ENCODE results near the gene ZDHHC22. TPM values are rescaled to one million over a fixed set of nuclear protein-coding genes. Genes with fewer than 3 reads are reported as not detected.

The ZDHHC22 gene
- total and polyA plus RNA-seq, 2 experiments from 2014 or later: 0.12 TPM; not detected in 1

DNA sequence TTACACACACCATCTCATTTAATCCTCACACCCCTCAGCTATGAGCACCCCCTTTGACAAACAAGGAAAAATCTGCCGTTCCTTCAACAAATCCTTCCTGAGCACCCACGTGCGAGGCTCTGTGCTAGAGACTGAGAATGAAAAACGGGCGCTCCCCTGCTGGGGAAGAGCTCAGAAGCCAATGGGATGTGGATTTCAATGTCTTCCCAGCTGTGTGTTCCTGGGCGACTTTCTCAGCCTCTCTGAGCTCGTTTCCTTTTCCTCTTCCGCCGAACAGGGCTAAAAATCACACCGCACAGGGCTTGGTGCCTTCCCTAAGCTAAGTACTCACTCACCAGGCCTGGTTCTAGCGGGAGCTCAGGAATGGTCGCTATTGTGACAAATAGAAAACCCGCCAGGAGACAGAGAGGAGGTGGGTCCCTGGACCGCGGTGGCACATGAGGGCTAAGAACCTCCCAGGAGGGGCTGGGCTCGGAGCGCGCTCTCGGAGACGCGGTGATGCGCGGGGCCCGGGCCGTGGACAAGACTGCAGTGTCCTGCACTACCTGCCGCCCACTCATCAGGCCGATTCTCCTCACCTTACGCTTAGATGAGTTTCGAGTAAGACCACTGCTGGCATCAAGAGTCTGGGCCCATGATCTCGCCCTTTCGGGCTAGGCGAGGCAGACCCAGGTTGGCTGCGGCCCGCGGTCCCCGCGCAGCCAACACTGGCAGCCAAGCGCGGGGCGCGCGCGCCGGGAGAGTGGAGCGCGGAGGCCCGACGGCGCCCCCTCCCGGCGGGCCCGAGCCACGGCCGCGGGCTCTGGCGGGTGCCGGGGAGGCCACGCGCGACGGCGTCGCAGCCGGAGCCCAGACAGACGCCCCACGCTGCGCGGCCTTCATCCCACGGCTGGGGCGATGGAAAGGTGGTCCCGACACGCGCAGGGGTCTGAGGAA, 17.0 kb downstream of the ZDHHC22 start:
- peak; percentile 16 for TF ChIP-seq CTCF (IDR thresholded peaks at IDR 0.05; ENCODE audit: low read depth, low read length)

DNA sequence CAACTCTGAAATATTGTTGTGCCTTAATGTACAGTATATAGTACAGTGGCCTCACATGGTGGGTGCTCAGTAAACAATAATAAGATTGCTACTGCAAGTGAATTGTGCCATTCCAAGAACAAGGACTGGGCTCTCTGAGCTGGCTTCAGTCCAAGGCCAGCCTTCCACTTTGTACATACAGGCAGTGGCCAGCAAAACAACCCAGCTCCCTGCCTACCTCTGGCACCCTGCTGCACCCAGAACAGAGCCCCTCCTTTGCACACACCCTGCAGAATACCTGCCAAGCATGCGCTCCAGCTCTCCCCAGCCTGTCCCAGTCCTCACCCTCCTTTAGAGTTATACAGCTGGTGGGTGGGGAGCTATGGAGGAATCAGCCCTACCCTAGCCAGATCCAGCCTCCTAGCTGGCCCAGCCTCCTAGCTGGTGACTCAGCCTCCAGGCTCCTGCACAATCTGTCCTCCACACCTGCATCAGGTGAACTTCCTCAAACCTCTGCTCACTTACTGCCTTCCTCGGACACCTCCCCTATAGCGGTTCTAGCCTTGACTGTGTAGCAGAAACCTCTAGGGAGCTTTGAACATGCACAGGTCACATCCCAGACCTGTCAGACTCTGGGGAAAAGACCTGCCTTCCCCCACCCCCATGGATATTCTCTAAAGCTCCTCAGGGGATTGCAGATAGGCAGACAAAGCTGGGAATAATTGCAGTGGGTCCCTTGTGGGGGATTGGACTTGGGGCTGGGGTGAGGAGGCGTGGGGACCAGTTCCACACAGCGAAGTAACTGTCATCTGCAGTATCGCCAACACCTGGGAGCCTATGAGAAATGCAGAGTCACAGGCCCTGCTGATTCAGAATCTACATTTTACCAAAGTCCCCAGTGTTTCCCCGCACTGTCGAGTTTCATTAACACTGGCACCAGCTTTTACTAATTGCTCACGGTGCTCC, 17.9 kb downstream of the ZDHHC22 start:
- Histone ChIP-seq H3K4me1 (ENCODE audit: low read depth) (peaks cover 10% of the 10 kb centered on the region), H3K27me3 (peaks cover 61% of the 10 kb centered on the region), H3K9me3 (ENCODE audit: low read depth) (no peaks in the 10 kb centered on the region), H3K4me3 (no peak overlapping the region), H3K36me3 (no peaks in the 10 kb centered on the region), H3K27ac (no peak overlapping the region)
- DNase-seq (ENCODE audit: low read depth in 1 of 2, low spot score in 1 of 2): no peak
- TF ChIP-seq CTCF (IDR thresholded peaks at IDR 0.05; ENCODE audit: low read depth, low read length): no peak

More for the DNA sequence above, 17.0 kb downstream of the ZDHHC22 start:
- H3K36me3 ChIP-seq: no peaks in the 10 kb centered on the region
- no peak overlapping the region for H3K27ac ChIP-seq
- H3K27me3 ChIP-seq: peaks cover 62% of the 10 kb centered on the region
- H3K4me3 ChIP-seq: peak overlapping the region; percentile 36
- peaks cover 10% of the 10 kb centered on the region for H3K4me1 ChIP-seq (ENCODE audit: low read depth)
- no peaks in the 10 kb centered on the region for H3K9me3 ChIP-seq (ENCODE audit: low read depth)
- peak; percentile 49 to 67 for DNase-seq (ENCODE audit: low read depth in 1 of 2, low spot score in 1 of 2)

- Histone ChIP-seq H3K27me3 (peaks cover 51% of the 10 kb centered on the region), H3K9me3 (ENCODE audit: low read depth) (no peaks in the 10 kb centered on the region), H3K4me3 (no peak overlapping the region), H3K4me1 (ENCODE audit: low read depth) (peaks cover 10% of the 10 kb centered on the region), H3K27ac (no peak overlapping the region), H3K36me3 (no peaks in the 10 kb centered on the region)
- TF ChIP-seq CTCF (IDR thresholded peaks at IDR 0.05; ENCODE audit: low read depth, low read length): no peak
- no peak for DNase-seq (ENCODE audit: low read depth in 1 of 2, low spot score in 1 of 2)
Measured at GRCh38 chr14:77122526-77123125, 19.0 kb downstream of the ZDHHC22 start.

- TF ChIP-seq CTCF (IDR thresholded peaks at IDR 0.05; ENCODE audit: low read depth, low read length): no peak
- no peaks in the 10 kb centered on the region for H3K36me3 ChIP-seq
- no peaks in the 10 kb centered on the region for H3K9me3 ChIP-seq (ENCODE audit: low read depth)
- H3K27me3 ChIP-seq: peaks cover 40% of the 10 kb centered on the region
- H3K4me1 ChIP-seq (ENCODE audit: low read depth): peaks cover 13% of the 10 kb centered on the region
- H3K4me3 ChIP-seq: no peak overlapping the region
- H3K27ac ChIP-seq: peak overlapping the region; percentile 43
- peak in 1 of 2 donors; percentile 32 for DNase-seq (ENCODE audit: low read depth in 1 of 2, low spot score in 1 of 2)
Measured at GRCh38 chr14:77120771-77121743, 20.5 kb downstream of the ZDHHC22 start.

Measured in cardiac muscle cell (in vitro differentiated cells and primary cell).